IPS-11a (cell line): ENCODE measurements around the gene GPR137B.
A peak's percentile ranks its signal among the peaks of the same experiment; 100 is the strongest.

Experiments used
- H3K4me3 ChIP-seq: one replicate; pipeline ENCODE4 v1.5.1; 2013; ENCODE audit warnings: low read depth, low read length, control low read depth

GPR137B gene

GRCh38 chr1:236114076-236114747 lies 28.1 kb upstream of the GPR137B start:
- no peak overlapping the region for H3K4me3 ChIP-seq

DNA sequence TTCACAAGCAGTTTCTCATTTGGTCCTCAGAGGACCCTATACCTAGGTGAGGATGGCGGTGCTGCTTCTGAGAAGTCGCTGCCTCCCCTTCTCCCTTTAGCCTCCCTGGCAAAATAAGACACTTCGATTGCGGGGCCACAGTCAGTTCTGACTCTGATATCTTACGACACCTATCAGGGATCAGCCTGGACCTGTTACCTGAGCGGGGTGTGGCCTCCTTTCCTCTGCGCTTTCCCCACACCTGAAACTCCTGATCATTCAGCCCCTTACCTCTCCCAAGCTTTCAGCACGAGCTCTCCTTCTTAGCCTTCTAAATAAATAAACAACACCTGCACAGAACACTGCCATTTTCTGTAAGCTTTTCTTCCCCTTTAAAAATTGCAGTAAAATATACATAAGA lies 24.6 kb upstream of the GPR137B start:
- H3K4me3 ChIP-seq, result no peak overlapping the region

- H3K4me3 ChIP-seq, result no peak overlapping the region
Measured at GRCh38 chr1:236119943-236120484, 22.3 kb upstream of the GPR137B start.

DNA sequence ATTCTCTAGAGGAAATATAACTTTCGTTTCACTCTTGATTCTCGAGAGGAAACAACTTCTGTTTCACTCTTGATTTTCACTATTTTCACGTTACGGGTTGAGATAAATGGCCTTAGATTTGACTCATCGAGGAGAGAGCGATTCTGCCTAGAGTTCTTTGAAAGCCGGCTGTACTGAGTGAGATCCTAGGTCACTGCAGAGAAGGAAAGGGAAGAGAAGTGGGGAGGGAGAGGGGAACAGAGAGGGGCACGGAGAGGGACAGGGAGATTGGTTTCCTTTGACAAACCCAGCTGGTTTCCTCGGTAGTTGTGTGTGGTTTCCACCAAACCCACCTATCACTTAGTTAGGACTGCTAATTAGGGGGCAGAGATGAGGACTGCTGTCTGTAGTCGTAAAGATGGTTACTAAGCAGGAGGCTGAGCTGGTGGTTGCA lies 21.6 kb upstream of the GPR137B start:
- H3K4me3 ChIP-seq, result no peak overlapping the region

DNA sequence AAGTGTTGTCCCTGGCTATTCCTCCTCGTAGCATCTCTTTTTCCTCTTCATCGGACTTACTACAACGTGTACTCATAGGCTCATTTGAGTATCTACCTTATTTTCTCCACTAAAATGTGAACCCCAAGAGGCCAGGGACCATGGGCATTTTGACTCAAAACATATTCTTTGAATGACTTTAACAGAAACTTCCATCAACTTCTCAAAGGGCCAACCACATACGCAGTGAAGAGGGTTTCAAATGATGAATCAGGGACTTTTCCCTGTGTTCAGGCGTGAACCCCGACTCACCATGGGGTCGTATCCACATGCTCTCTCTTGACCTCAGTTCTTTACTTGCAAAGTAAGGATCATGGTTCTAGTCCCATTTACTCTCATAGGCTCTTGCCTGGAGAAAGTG lies 20.2 kb upstream of the GPR137B start:
- no peak overlapping the region for H3K4me3 ChIP-seq

GRCh38 chr1:236123563-236123962 lies 18.8 kb upstream of the GPR137B start:
- no peak overlapping the region for H3K4me3 ChIP-seq

GRCh38 chr1:236124965-236125364 lies 17.4 kb upstream of the GPR137B start:
- H3K4me3 ChIP-seq, result no peak overlapping the region

GRCh38 chr1:236127045-236127444 lies 15.3 kb upstream of the GPR137B start:
- H3K4me3 ChIP-seq, result no peak overlapping the region

GRCh38 chr1:236128646-236129178 lies 13.6 kb upstream of the GPR137B start:
- H3K4me3 ChIP-seq, result no peak overlapping the region

DNA sequence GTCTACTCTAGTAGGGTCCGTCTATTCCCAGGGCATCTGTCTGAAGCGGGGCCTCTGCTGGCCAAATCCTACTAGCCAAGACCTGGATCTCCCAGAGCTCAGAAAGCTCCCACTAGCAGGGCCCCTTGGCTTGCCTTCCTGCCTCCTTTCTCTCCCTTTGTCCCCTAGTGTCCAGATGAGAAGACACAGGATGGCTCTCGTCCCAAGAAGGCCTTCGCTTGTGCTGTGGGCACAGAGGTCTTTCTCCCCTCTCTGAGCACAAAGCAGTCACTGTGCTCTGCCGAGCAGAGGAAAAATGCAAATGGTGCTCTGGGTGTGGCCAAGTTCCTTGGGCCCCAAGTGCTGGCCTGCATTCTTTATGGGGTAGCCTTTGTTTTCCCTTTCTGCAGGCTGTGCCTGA lies 13.0 kb upstream of the GPR137B start:
- no peak overlapping the region for H3K4me3 ChIP-seq

DNA sequence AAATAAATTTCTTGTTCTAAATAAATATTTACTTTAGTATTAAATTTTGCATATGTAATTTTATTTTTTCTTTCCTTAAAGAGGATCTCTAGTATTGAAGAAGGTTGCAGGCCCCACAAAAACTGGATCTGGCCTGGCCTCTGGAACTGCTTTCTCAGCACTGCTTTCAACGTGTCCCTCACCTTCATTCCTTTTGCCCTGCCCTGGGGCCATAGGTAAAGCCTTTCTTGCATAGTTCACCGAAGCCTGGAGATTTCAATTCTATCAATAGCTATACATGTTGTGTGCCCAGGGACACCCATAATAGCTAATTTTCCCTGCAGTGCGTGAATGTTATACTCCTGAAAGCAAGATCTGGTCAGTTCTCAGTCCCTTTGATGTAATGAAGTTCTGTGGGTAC lies 12.0 kb upstream of the GPR137B start:
- H3K4me3 ChIP-seq, result no peak overlapping the region

DNA sequence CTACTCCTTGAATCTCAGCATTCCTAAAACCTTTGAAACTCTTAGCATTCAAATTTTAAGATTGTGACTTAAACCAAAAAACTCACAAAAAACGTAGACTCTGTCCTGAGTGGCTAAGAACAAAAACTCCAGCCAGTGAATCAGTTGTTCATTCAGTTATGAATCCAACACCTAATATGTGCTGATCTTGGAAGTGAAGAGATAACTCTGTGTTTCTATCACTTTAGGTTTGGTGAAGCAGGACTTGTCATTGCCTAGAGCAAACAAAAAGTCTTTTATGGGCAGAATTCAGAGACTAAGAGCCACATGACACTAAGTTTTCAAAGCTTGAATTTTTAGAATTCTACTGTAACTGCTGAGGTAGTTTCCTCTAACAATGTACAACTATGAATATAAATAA lies 10.4 kb upstream of the GPR137B start:
- H3K4me3 ChIP-seq, result no peak overlapping the region

GRCh38 chr1:236132420-236133046 lies 9.8 kb upstream of the GPR137B start:
- no peak overlapping the region for H3K4me3 ChIP-seq

- H3K4me3 ChIP-seq, result no peak overlapping the region
Measured at GRCh38 chr1:236133339-236133738, 9.0 kb upstream of the GPR137B start.

- H3K4me3 ChIP-seq, result no peak overlapping the region
Measured at GRCh38 chr1:236133802-236134201, 8.5 kb upstream of the GPR137B start.

DNA sequence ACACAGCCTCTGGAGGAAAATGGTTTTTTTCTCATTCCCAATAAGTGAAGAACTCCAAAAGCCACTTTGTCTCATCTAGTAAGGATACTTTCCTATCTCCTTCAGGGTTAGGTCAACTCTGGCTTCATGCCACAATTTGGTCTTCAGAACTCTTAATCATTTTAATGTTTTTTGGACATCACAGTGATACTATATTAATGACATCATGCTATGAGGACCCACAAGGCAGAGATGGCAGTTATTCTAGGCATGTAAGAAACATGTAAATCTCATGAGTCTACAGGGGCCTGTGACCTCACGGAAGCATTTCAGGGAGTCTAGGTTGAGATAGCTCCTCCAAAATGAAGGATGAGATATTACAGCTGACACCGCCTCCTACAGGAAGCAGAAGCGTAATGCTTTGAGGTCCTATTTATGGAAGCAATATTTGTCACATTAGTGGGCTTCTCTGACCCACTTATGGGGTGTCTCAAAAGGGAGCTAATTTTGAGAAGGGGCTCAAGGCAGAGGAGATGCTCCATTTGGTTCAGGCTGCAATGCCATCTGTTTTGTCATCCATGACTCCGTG lies 5.0 kb upstream of the GPR137B start:
- no peak overlapping the region for H3K4me3 ChIP-seq

GRCh38 chr1:236139495-236139894 lies 2.8 kb upstream of the GPR137B start:
- no peak overlapping the region for H3K4me3 ChIP-seq

DNA sequence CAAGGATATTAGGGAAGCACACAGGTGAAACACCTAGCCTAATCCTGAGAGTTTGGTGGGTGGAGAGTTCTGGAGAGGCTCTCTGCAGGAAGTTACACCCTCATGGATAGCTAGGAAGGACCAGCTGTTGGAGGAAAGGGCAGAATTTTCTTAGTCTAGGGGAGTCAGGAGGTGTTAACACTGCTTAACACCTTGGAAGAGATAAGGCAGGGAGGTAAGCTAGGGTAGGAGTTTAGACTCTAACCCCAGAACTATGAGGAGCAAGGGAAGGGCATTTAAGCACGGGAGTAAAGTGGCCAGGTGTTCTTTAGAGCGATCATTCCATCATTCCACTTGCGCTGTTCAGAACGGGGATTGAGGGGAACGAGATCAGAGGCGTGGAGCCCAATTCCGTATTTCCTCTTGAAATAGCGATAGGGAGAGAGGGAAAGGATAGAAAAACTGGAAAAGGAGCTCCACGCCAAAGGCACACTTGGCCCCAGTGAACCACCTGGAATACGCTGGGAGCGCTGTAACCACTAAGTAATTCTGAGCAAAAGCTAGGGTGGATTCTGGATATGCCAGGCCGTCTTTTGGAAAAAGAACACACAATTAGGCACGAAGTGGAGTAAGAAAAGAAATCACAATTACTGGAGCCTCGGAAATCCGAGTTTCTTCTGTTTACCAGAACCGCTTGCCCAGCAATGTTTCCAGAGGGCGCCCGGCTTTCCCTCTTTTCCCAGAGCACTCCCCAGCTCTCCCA lies 1.5 kb upstream of the GPR137B start:
- peak overlapping the region; percentile 53 for H3K4me3 ChIP-seq

- peak overlapping the region; percentile 53 for H3K4me3 ChIP-seq
Measured at GRCh38 chr1:236141447-236142252, 689 bp upstream of the GPR137B start.
